WTC11 (cell line): ENCODE results near the gene MAML2. TPM values are rescaled to one million over a fixed set of nuclear protein-coding genes. Genes with fewer than 3 reads are reported as not detected.

Experiments
- ATAC-seq: fragments of 200-7000 bp; cut with Tn5 transposase; 2 replicates; pipeline ENCODE4 v1.10.0; 2021; ENCODE audit warnings: mild to moderate bottlenecking, moderate library complexity
- CTCF ChIA-PET: fragments of 300-600 bp; sonication (Branson Sonifier 250); formaldehyde crosslinking; loops from one replicate; lab custom pipeline; 2021; ENCODE audit warnings: antibody characterized with exemption; lab: Charles Lee
- POLR2A ChIA-PET: fragments of 350-600 bp; sonication (Branson Sonifier 250); formaldehyde crosslinking; loops from one replicate; lab custom pipeline; 2021; ENCODE audit warnings: antibody characterized with exemption; lab: Charles Lee
- DNase-seq: peaks from one replicate; pipeline ENCODE4 v3.0.0; 2021; ENCODE audit warnings: low spot score
- H3K27ac Mint-ChIP-seq: 2 replicates; pipeline ENCODE4 v1.8.0; 2021; ENCODE audit warnings: mixed read lengths
- H3K27me3 Mint-ChIP-seq: 2 replicates; pipeline ENCODE4 v1.8.0; 2021; ENCODE audit warnings: low read depth, mild to moderate bottlenecking, moderate library complexity, mixed read lengths
- H3K36me3 Mint-ChIP-seq: 2 replicates; pipeline ENCODE4 v1.8.0; 2021; ENCODE audit warnings: mixed read lengths
- H3K4me1 Mint-ChIP-seq: 2 replicates; pipeline ENCODE4 v1.8.0; 2022; ENCODE audit warnings: mixed read lengths
- H3K4me3 Mint-ChIP-seq: 2 replicates; pipeline ENCODE4 v1.8.0; 2021; ENCODE audit warnings: mild to moderate bottlenecking, moderate library complexity, mixed read lengths
- H3K9me3 Mint-ChIP-seq: 2 replicates; pipeline ENCODE4 v1.8.0; 2021; ENCODE audit warnings: mixed read lengths
- CREB1 ChIP-seq: sonication (generic); formaldehyde crosslinking; IDR thresholded peaks from 2 replicates; pipeline ENCODE4 v1.8.0; 2023; ENCODE audit warnings: mild to moderate bottlenecking, missing genetic modification reagents
- ELF4 ChIP-seq: sonication (generic); formaldehyde crosslinking; IDR thresholded peaks from 2 replicates; pipeline ENCODE4 v1.8.1; 2022; ENCODE audit warnings: low read depth, mild to moderate bottlenecking, moderate library complexity, missing genetic modification reagents
- GTF2I ChIP-seq: fragments of 250-450 bp; sonication (Bioruptor Pico); conservative IDR thresholded peaks from 2 replicates; pipeline ENCODE4 v1.4.0; 2021; ENCODE audit warnings: mild to moderate bottlenecking
- HMGA2 ChIP-seq: fragments of 250-450 bp; sonication (Bioruptor Pico); IDR thresholded peaks from 2 replicates; pipeline ENCODE4 v1.4.0; 2021; ENCODE audit warnings: mild to moderate bottlenecking, moderate library complexity
- KAT7 ChIP-seq: sonication (generic); formaldehyde crosslinking; IDR thresholded peaks from 2 replicates; pipeline ENCODE4 v1.8.1; 2023; ENCODE audit warnings: missing genetic modification reagents, mild to moderate bottlenecking, borderline replicate concordance
- NFATC4 ChIP-seq: fragments of 250-450 bp; sonication (Bioruptor Pico); IDR thresholded peaks from 2 replicates; pipeline ENCODE4 v1.9.0; 2021; ENCODE audit warnings: mild to moderate bottlenecking
- NFE2L1 ChIP-seq: sonication (generic); formaldehyde crosslinking; IDR thresholded peaks from 2 replicates; pipeline ENCODE4 v1.8.1; 2023; ENCODE audit warnings: missing genetic modification reagents
- NFYB ChIP-seq: sonication (generic); formaldehyde crosslinking; conservative IDR thresholded peaks from 2 replicates; pipeline ENCODE4 v1.8.0; 2022; ENCODE audit warnings: low read depth, missing genetic modification reagents
- SMAD3 ChIP-seq: sonication (generic); formaldehyde crosslinking; IDR thresholded peaks from 2 replicates; pipeline ENCODE4 v1.8.0; 2022; ENCODE audit warnings: missing genetic modification reagents, mild to moderate bottlenecking, borderline replicate concordance
- SP1 ChIP-seq: sonication (generic); formaldehyde crosslinking; conservative IDR thresholded peaks from 2 replicates; pipeline ENCODE4 v1.8.1; 2022; ENCODE audit warnings: missing genetic modification reagents
- ZNF219 ChIP-seq: sonication (generic); formaldehyde crosslinking; IDR thresholded peaks from 2 replicates; pipeline ENCODE4 v1.8.0; 2023; ENCODE audit warnings: missing genetic modification reagents, mild to moderate bottlenecking, borderline replicate concordance
- ZNF263 ChIP-seq: sonication (generic); formaldehyde crosslinking; IDR thresholded peaks from 2 replicates; pipeline ENCODE4 v1.8.1; 2022; ENCODE audit warnings: low read depth, mild to moderate bottlenecking, moderate library complexity, missing genetic modification reagents
- ZNF317 ChIP-seq: sonication (generic); formaldehyde crosslinking; IDR thresholded peaks from 2 replicates; pipeline ENCODE4 v1.8.1; 2023; ENCODE audit warnings: low read depth, mild to moderate bottlenecking, moderate library complexity, missing genetic modification reagents, borderline replicate concordance
- ZNF416 ChIP-seq: fragments of 250-450 bp; sonication (Bioruptor Pico); IDR thresholded peaks from 2 replicates; pipeline ENCODE4 v1.9.0; 2021; ENCODE audit warnings: mild to moderate bottlenecking, inconsistent platforms
- total RNA-seq: library from RNA; stranded (reverse); gene quantifications from 3 replicates; pipeline ENCODE4 v1.2.3, GENCODE V29; 2021
- TF ChIP-seq, protein P1 (sequence below): sonication (generic); formaldehyde crosslinking; IDR thresholded peaks from 2 replicates; pipeline ENCODE4 v1.8.0; 2022; ENCODE audit warnings: mild to moderate bottlenecking, missing genetic modification reagents
- TF ChIP-seq, protein P2 (sequence below): sonication (generic); formaldehyde crosslinking; IDR thresholded peaks from 2 replicates; pipeline ENCODE4 v1.8.0; 2022; ENCODE audit warnings: mild to moderate bottlenecking, missing genetic modification reagents
- TF ChIP-seq, protein P3 (sequence below): sonication (generic); formaldehyde crosslinking; IDR thresholded peaks from 2 replicates; pipeline ENCODE4 v1.8.1; 2022; ENCODE audit warnings: low read depth, missing genetic modification reagents, borderline replicate concordance
- TF ChIP-seq, protein P4 (sequence below): sonication (generic); formaldehyde crosslinking; IDR thresholded peaks from 2 replicates; pipeline ENCODE4 v1.8.0; 2022; ENCODE audit warnings: missing genetic modification reagents

The MAML2 gene
- total RNA-seq, 1 experiment from 2014 or later, result 8.1 TPM

DNA sequence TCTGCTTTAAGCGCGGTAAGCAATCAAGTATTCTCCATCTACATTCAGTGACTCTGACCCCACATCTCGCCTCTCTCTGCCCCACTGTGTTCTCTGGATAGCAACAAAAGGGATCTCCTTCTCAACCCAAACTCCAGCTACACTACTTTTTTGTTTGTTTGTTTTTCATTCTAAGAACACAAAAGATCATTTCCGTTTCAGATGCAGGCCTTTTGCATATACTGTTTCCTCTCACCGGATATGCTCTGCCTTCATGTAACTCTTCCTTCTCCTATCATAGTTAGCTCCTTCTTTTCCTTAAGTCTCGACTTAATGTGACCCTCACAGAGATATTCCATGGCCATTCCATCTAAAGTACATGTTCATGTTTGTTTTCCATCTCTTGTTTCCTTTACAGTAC lies 239.3 kb downstream of the MAML2 start:
- no peaks in the 10 kb centered on the region for H3K9me3 Mint-ChIP-seq
- peak overlapping the region; percentile 3; the same call in 1 of the 2 replicates for H3K27ac Mint-ChIP-seq
- H3K4me1 Mint-ChIP-seq, result peaks cover 24% of the 10 kb centered on the region
- no peak overlapping the region for H3K4me3 Mint-ChIP-seq
- no peaks in the 10 kb centered on the region for H3K36me3 Mint-ChIP-seq
- CTCF ChIA-PET, result interaction anchor here (1.3 kb wide), 1 partner anchor 239 kb away, joined by 3 read pairs; the partner anchor contains the start of gene MAML2
- POLR2A ChIA-PET, result no interaction called here
- no peak for DNase-seq
- TF ChIP-seq NFATC4 (CRISPR knock-in tag), result no peak
- TF ChIP-seq, protein P1, sequence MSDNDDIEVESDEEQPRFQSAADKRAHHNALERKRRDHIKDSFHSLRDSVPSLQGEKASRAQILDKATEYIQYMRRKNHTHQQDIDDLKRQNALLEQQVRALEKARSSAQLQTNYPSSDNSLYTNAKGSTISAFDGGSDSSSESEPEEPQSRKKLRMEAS, result no peak
- no peak for TF ChIP-seq CREB1 (CRISPR knock-in tag)
- TF ChIP-seq ZNF263 (CRISPR knock-in tag), result no peak
- TF ChIP-seq ELF4 (CRISPR knock-in tag), result no peak
- TF ChIP-seq SP1 (CRISPR knock-in tag), result no peak
- TF ChIP-seq, protein P2, sequence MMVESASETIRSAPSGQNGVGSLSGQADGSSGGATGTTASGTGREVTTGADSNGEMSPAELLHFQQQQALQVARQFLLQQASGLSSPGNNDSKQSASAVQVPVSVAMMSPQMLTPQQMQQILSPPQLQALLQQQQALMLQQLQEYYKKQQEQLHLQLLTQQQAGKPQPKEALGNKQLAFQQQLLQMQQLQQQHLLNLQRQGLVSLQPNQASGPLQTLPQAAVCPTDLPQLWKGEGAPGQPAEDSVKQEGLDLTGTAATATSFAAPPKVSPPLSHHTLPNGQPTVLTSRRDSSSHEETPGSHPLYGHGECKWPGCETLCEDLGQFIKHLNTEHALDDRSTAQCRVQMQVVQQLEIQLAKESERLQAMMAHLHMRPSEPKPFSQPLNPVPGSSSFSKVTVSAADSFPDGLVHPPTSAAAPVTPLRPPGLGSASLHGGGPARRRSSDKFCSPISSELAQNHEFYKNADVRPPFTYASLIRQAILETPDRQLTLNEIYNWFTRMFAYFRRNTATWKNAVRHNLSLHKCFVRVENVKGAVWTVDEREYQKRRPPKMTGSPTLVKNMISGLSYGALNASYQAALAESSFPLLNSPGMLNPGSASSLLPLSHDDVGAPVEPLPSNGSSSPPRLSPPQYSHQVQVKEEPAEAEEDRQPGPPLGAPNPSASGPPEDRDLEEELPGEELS (CRISPR knock-in tag), result no peak
- no peak for TF ChIP-seq ZNF219 (CRISPR knock-in tag)
- no peak for TF ChIP-seq ZNF416 (CRISPR knock-in tag)
- TF ChIP-seq, protein P3, sequence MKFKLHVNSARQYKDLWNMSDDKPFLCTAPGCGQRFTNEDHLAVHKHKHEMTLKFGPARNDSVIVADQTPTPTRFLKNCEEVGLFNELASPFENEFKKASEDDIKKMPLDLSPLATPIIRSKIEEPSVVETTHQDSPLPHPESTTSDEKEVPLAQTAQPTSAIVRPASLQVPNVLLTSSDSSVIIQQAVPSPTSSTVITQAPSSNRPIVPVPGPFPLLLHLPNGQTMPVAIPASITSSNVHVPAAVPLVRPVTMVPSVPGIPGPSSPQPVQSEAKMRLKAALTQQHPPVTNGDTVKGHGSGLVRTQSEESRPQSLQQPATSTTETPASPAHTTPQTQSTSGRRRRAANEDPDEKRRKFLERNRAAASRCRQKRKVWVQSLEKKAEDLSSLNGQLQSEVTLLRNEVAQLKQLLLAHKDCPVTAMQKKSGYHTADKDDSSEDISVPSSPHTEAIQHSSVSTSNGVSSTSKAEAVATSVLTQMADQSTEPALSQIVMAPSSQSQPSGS, result no peak
- no peak for TF ChIP-seq GTF2I (CRISPR knock-in tag)
- no peak for TF ChIP-seq HMGA2 (CRISPR knock-in tag)
- no peak for TF ChIP-seq KAT7 (CRISPR knock-in tag)
- no peaks in the 10 kb centered on the region for H3K27me3 Mint-ChIP-seq
- no peak for ATAC-seq

DNA sequence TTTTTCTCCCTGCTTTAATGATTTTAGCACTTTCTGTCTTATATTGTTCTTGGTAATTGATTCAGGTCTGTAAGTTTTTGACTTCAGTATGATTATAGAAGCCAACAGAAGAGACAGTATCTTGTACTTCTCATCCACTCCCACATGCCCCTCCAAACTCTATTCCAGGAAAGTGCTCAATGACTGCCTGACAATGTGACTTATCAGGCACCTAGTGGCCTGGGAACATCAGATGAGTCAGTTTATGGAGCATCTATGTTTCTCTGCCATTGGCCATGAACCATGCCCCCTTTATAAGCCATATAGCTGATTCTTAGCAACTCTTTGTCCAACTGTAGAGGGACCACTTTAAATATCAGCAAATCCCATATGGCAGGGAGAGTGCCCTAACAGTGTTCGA lies 239.9 kb downstream of the MAML2 start:
- Mint-ChIP-seq H3K27ac (no peak overlapping the region), H3K4me3 (no peak overlapping the region), H3K36me3 (no peaks in the 10 kb centered on the region), H3K4me1 (peaks cover 31% of the 10 kb centered on the region), H3K27me3 (no peaks in the 10 kb centered on the region), H3K9me3 (no peaks in the 10 kb centered on the region)
- DNase-seq (no peak), ATAC-seq (no peak)
- CTCF ChIA-PET, result interaction anchor here (1.3 kb wide), 1 partner anchor 240 kb away, joined by 3 read pairs; the partner anchor contains the start of gene MAML2
- POLR2A ChIA-PET, result no interaction called here
- TF ChIP-seq NFE2L1 (CRISPR knock-in tag), result no peak
- no peak for TF ChIP-seq SMAD3 (CRISPR knock-in tag)
- no peak for TF ChIP-seq ZNF317 (CRISPR knock-in tag)
- TF ChIP-seq NFYB (CRISPR knock-in tag), result no peak
- TF ChIP-seq, protein P4, sequence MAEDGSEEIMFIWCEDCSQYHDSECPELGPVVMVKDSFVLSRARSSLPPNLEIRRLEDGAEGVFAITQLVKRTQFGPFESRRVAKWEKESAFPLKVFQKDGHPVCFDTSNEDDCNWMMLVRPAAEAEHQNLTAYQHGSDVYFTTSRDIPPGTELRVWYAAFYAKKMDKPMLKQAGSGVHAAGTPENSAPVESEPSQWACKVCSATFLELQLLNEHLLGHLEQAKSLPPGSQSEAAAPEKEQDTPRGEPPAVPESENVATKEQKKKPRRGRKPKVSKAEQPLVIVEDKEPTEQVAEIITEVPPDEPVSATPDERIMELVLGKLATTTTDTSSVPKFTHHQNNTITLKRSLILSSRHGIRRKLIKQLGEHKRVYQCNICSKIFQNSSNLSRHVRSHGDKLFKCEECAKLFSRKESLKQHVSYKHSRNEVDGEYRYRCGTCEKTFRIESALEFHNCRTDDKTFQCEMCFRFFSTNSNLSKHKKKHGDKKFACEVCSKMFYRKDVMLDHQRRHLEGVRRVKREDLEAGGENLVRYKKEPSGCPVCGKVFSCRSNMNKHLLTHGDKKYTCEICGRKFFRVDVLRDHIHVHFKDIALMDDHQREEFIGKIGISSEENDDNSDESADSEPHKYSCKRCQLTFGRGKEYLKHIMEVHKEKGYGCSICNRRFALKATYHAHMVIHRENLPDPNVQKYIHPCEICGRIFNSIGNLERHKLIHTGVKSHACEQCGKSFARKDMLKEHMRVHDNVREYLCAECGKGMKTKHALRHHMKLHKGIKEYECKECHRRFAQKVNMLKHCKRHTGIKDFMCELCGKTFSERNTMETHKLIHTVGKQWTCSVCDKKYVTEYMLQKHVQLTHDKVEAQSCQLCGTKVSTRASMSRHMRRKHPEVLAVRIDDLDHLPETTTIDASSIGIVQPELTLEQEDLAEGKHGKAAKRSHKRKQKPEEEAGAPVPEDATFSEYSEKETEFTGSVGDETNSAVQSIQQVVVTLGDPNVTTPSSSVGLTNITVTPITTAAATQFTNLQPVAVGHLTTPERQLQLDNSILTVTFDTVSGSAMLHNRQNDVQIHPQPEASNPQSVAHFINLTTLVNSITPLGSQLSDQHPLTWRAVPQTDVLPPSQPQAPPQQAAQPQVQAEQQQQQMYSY, result no peak
- TF ChIP-seq SP1 (CRISPR knock-in tag), result no peak
- TF ChIP-seq, protein P1, result no peak
